SH-SY5Y (cell line): ENCODE data around the gene OPCML.

Source experiments
- GATA2 ChIP-seq: IDR thresholded peaks from 2 replicates; pipeline ENCODE4 v1.6.1; 2011; ENCODE audit warnings: mild to moderate bottlenecking, low read depth, low read length
- GATA3 ChIP-seq: IDR thresholded peaks from 2 replicates; pipeline ENCODE4 v1.6.1; 2011; ENCODE audit warnings: low read depth, mild to moderate bottlenecking, low read length, moderate library complexity

DNA sequence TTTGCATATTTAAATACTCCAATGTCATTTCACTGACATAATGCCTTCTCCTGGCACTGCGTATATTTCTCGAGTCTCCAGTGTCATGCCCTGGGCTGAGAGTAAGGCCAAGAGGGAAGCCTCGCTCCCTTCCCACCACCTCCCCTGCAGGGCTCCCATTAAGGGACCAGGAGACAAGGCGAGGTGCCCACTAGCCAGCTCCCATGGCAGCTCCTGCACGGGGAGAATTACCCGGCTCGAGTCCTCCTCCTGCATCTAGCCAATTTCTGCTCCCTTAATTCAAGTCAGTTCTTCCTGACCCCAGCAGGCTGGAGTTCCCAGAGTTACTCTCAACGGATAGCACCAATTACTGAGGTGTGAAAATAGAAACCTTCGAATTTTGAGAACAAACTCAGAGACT lies 31.9 kb downstream of the OPCML start:
- TF ChIP-seq GATA2 (no peak), GATA3 (no peak)
